HepG2 (cell line): Measurements from ENCODE around the gene SMIM28. TPM values are rescaled to one million over a fixed set of nuclear protein-coding genes. Genes with fewer than 3 reads are reported as not detected.

Experiments
- GATA4 ChIP-seq: sonication (generic); IDR thresholded peaks from 2 replicates; pipeline ENCODE4 v1.6.1; 2016; ENCODE audit warnings: antibody characterized with exemption, low read depth, borderline replicate concordance
- JUNB ChIP-seq: sonication (generic); formaldehyde crosslinking; IDR thresholded peaks from 2 replicates; pipeline ENCODE4 v1.8.0; 2022; ENCODE audit warnings: missing genetic modification reagents, mild to moderate bottlenecking, borderline replicate concordance
- MTA3 ChIP-seq: sonication (generic); formaldehyde crosslinking; IDR thresholded peaks from 2 replicates; pipeline ENCODE4 v1.4.0; 2020; ENCODE audit warnings: missing genetic modification reagents
- RAD21 ChIP-seq: fragments of 450-650 bp; formaldehyde crosslinking; IDR thresholded peaks from 2 replicates; pipeline ENCODE4 v1.5.0; 2020; ENCODE audit warnings: mild to moderate bottlenecking
- ZBTB21 ChIP-seq: sonication (generic); formaldehyde crosslinking; IDR thresholded peaks from 2 replicates; pipeline ENCODE4 v1.4.0; 2020; ENCODE audit warnings: missing genetic modification reagents
- ZNF12 ChIP-seq: sonication (generic); formaldehyde crosslinking; IDR thresholded peaks from 2 replicates; pipeline ENCODE4 v1.5.0; 2020; ENCODE audit warnings: missing genetic modification reagents
- ZNF446 ChIP-seq: sonication (generic); formaldehyde crosslinking; IDR thresholded peaks from 2 replicates; pipeline ENCODE4 v1.5.0; 2020; ENCODE audit warnings: mild to moderate bottlenecking, missing genetic modification reagents
- ZNF619 ChIP-seq: sonication (generic); formaldehyde crosslinking; IDR thresholded peaks from 2 replicates; pipeline ENCODE4 v1.4.0; 2020; ENCODE audit warnings: mild to moderate bottlenecking, missing genetic modification reagents
- ZNF773 ChIP-seq: sonication (generic); formaldehyde crosslinking; IDR thresholded peaks from 2 replicates; pipeline ENCODE4 v1.4.0; 2020; ENCODE audit warnings: missing genetic modification reagents, borderline replicate concordance
- ZSCAN29 ChIP-seq: sonication (generic); formaldehyde crosslinking; conservative IDR thresholded peaks from 2 replicates; pipeline ENCODE4 v1.4.0; 2020; ENCODE audit warnings: mild to moderate bottlenecking, missing genetic modification reagents
- polyA plus RNA-seq, 8 experiments: library from polyadenylated mRNA; depleted of rRNA in 3 of 8; stranded (reverse) in 7 of 8; unstranded in 1 of 8; fragments of >200 nt; fragmentation: Illumina TruSeq in 4 of 8; extraction: Trizol in 4 of 8; gene quantifications; 2 replicates each; pipeline versions ENCODE4 v1.2.1 to v1.2.3, GENCODE V29; 2011 to 2016; ENCODE audit warnings: low read depth in 4 of 8, missing spikeins in 1 of 8, mixed read lengths in 1 of 8; ENCODE audit not compliant: insufficient read depth in 1 of 8
- total RNA-seq, 5 experiments: library from RNA; depleted of rRNA; stranded (reverse); fragments of >200 nt; fragmentation: Illumina TruSeq; extraction: Trizol; gene quantifications; 2 replicates each; pipeline ENCODE4 v1.2.3, GENCODE V29; 2016; ENCODE audit warnings: low read depth in 1 of 5
- TF ChIP-seq, protein P1 (sequence below): sonication (generic); formaldehyde crosslinking; IDR thresholded peaks from 2 replicates; pipeline ENCODE4 v1.9.0; 2021; ENCODE audit warnings: missing genetic modification reagents, borderline replicate concordance
- TF ChIP-seq, protein P2 (sequence below): sonication (generic); formaldehyde crosslinking; IDR thresholded peaks from 2 replicates; pipeline ENCODE4 v1.8.0; 2022; ENCODE audit warnings: missing genetic modification reagents, mild to moderate bottlenecking, moderate library complexity, borderline replicate concordance
- TF ChIP-seq, protein P3 (sequence below): IDR thresholded peaks from 2 replicates; pipeline ENCODE4 v1.6.1; 2012; ENCODE audit warnings: low read length, improper control_type of control experiment
- TF ChIP-seq, protein P4 (sequence below): sonication (generic); formaldehyde crosslinking; IDR thresholded peaks from 2 replicates; pipeline ENCODE4 v1.5.0; 2020; ENCODE audit warnings: missing genetic modification reagents, mild to moderate bottlenecking, borderline replicate concordance
- TF ChIP-seq, protein P5 (sequence below), 2 experiments: sonication (generic) in 1 of 2; formaldehyde crosslinking in 1 of 2; IDR thresholded peaks; 2 replicates each; pipeline versions ENCODE4 v1.5.1 to v1.6.1; 2011 to 2020; ENCODE audit warnings: borderline replicate concordance in 1 of 2, low read depth in 1 of 2, low read length in 1 of 2, mild to moderate bottlenecking in 1 of 2, missing genetic modification reagents in 1 of 2, moderate library complexity in 1 of 2
- TF ChIP-seq, protein P6 (sequence below): IDR thresholded peaks from 2 replicates; pipeline ENCODE4 v1.6.1; 2018; ENCODE audit warnings: missing genetic modification reagents, mild to moderate bottlenecking, missing compliant biosample characterization

The SMIM28 gene
- total and polyA plus RNA-seq, 2 of the 13 experiments (the other 11 are each of a cell fraction or from before 2014, with no cell fraction given) = not detected

DNA sequence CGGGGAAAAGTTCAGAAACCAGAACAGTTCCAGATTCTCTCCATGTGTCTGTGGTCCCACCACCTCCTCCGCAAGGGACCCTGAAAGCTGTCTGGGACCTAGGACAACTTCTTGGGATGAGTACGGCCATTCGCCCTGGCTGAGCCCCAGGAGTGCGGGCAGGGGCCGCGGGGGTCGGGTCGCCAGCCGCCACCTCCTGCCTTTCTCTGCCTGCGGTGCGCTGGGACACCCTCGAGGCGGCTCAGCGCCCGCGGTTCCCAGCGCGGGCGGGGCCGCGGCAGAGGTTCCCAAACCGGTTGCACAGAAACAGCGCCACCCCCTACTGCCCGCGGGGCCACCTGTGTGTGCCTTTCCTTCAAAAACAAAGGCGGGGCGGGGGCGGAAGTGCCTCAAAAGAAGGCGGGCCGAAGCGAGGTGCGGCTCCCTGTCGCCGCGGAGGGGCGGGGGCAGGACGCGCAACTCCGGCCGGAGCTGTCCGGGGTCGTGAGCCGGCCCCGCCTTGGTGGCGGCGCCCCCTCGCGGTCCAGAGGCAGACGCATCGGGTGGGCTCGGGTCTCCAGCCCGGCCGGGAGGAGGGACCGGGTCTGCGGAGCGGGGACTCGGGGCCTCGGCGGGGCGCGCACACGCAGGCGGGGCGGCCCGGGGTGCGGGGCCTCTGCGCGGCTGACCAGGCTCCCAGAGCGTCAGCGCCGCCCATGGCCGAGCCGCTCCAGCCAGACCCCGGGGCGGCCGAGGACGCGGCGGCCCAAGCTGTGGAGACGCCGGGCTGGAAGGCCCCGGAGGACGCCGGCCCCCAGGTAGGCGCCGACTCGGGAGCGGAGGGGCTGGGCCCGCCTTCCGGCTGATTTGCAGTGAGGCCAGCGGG, 26.3 kb downstream of the SMIM28 start, which contains the start of gene HEBP2 (continued):
- TF ChIP-seq, protein P1, sequence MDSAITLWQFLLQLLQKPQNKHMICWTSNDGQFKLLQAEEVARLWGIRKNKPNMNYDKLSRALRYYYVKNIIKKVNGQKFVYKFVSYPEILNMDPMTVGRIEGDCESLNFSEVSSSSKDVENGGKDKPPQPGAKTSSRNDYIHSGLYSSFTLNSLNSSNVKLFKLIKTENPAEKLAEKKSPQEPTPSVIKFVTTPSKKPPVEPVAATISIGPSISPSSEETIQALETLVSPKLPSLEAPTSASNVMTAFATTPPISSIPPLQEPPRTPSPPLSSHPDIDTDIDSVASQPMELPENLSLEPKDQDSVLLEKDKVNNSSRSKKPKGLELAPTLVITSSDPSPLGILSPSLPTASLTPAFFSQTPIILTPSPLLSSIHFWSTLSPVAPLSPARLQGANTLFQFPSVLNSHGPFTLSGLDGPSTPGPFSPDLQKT (CRISPR knock-in tag) = no peak; the same call in 1 of the 2 replicates
- TF ChIP-seq ZSCAN29 (CRISPR knock-in tag) = peak; percentile 97
- TF ChIP-seq, protein P2, sequence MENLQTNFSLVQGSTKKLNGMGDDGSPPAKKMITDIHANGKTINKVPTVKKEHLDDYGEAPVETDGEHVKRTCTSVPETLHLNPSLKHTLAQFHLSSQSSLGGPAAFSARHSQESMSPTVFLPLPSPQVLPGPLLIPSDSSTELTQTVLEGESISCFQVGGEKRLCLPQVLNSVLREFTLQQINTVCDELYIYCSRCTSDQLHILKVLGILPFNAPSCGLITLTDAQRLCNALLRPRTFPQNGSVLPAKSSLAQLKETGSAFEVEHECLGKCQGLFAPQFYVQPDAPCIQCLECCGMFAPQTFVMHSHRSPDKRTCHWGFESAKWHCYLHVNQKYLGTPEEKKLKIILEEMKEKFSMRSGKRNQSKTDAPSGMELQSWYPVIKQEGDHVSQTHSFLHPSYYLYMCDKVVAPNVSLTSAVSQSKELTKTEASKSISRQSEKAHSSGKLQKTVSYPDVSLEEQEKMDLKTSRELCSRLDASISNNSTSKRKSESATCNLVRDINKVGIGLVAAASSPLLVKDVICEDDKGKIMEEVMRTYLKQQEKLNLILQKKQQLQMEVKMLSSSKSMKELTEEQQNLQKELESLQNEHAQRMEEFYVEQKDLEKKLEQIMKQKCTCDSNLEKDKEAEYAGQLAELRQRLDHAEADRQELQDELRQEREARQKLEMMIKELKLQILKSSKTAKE (CRISPR knock-in tag) = peak; percentile 68; the same call in 1 of the 2 replicates
- peak; percentile 30; the same call in 1 of the 2 replicates for TF ChIP-seq GATA4
- TF ChIP-seq, protein P3, sequence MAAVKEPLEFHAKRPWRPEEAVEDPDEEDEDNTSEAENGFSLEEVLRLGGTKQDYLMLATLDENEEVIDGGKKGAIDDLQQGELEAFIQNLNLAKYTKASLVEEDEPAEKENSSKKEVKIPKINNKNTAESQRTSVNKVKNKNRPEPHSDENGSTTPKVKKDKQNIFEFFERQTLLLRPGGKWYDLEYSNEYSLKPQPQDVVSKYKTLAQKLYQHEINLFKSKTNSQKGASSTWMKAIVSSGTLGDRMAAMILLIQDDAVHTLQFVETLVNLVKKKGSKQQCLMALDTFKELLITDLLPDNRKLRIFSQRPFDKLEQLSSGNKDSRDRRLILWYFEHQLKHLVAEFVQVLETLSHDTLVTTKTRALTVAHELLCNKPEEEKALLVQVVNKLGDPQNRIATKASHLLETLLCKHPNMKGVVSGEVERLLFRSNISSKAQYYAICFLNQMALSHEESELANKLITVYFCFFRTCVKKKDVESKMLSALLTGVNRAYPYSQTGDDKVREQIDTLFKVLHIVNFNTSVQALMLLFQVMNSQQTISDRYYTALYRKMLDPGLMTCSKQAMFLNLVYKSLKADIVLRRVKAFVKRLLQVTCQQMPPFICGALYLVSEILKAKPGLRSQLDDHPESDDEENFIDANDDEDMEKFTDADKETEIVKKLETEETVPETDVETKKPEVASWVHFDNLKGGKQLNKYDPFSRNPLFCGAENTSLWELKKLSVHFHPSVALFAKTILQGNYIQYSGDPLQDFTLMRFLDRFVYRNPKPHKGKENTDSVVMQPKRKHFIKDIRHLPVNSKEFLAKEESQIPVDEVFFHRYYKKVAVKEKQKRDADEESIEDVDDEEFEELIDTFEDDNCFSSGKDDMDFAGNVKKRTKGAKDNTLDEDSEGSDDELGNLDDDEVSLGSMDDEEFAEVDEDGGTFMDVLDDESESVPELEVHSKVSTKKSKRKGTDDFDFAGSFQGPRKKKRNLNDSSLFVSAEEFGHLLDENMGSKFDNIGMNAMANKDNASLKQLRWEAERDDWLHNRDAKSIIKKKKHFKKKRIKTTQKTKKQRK = no peak
- no peak; the same call in 1 of the 2 replicates for TF ChIP-seq ZNF619 (CRISPR knock-in tag)
- TF ChIP-seq JUNB = no peak
- 0 out of 2 replicates have a peak, but pooled peaks have one; percentile 62 for TF ChIP-seq ZNF12 (CRISPR knock-in tag)
- TF ChIP-seq, protein P4, sequence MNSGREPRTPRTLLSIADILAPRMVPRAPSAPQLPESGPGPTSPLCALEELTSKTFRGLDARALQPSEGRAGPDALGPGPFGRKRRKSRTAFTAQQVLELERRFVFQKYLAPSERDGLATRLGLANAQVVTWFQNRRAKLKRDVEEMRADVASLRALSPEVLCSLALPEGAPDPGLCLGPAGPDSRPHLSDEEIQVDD (CRISPR knock-in tag) = 0 out of 2 replicates have a peak, but pooled peaks have one; percentile 19
- TF ChIP-seq, protein P5, sequence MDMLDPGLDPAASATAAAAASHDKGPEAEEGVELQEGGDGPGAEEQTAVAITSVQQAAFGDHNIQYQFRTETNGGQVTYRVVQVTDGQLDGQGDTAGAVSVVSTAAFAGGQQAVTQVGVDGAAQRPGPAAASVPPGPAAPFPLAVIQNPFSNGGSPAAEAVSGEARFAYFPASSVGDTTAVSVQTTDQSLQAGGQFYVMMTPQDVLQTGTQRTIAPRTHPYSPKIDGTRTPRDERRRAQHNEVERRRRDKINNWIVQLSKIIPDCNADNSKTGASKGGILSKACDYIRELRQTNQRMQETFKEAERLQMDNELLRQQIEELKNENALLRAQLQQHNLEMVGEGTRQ (IDR thresholded peaks at IDR 0.05; ENCODE audit: low read depth, low read length) = no peak
- TF ChIP-seq, protein P5 (CRISPR knock-in tag; IDR thresholded peaks at IDR 0.05; ENCODE audit: borderline replicate concordance) = no peak
- peak; percentile 81; the same call in 1 of the 2 replicates for TF ChIP-seq ZNF773 (CRISPR knock-in tag)
- no peak for TF ChIP-seq ZBTB21 (CRISPR knock-in tag)
- TF ChIP-seq RAD21 (CRISPR knock-in tag) = peak; percentile 97
- no peak for TF ChIP-seq MTA3 (CRISPR knock-in tag)
- no peak; the same call in 1 of the 2 replicates for TF ChIP-seq ZNF446 (CRISPR knock-in tag)
- TF ChIP-seq, protein P6, sequence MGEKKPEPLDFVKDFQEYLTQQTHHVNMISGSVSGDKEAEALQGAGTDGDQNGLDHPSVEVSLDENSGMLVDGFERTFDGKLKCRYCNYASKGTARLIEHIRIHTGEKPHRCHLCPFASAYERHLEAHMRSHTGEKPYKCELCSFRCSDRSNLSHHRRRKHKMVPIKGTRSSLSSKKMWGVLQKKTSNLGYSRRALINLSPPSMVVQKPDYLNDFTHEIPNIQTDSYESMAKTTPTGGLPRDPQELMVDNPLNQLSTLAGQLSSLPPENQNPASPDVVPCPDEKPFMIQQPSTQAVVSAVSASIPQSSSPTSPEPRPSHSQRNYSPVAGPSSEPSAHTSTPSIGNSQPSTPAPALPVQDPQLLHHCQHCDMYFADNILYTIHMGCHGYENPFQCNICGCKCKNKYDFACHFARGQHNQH (CRISPR knock-in tag) = 0 out of 2 replicates have a peak, but pooled peaks have one; percentile 84
